Mucosa of descending colon (tissue), 3 donors: ENCODE results near the gene SLX4. TPM values are rescaled to one million over a fixed set of nuclear protein-coding genes. Genes with fewer than 3 reads are reported as not detected.
"Not testable (repeated sequence)": the region's sequence is repeated elsewhere in the genome, so short reads cannot be mapped to it uniquely, and the experiment has no call there.

Source experiments
- ATAC-seq: fragments of 200-7000 bp; cut with Tn5 transposase; one replicate; pipeline ENCODE4 v1.9.1; 2020; ENCODE audit warnings: mild to moderate bottlenecking, moderate library complexity
- DNase-seq, 3 donors: peaks; one replicate each; pipeline ENCODE4 v3.0.0-alpha.2; 2020
- H3K36me3 ChIP-seq: fragments of 200-600 bp; one replicate; pipeline ENCODE4 v1.8.0; 2021; ENCODE audit warnings: low read depth, mild to moderate bottlenecking
- H3K4me1 ChIP-seq: fragments of 200-600 bp; one replicate; pipeline ENCODE4 v1.8.0; 2021; ENCODE audit warnings: low read depth, mild to moderate bottlenecking
- H3K4me3 ChIP-seq: fragments of 200-600 bp; one replicate; pipeline ENCODE4 v1.8.0; 2021; ENCODE audit warnings: mild to moderate bottlenecking
- H3K9me3 ChIP-seq: fragments of 200-600 bp; one replicate; pipeline ENCODE4 v1.8.0; 2021; ENCODE audit warnings: mild to moderate bottlenecking
- intact Hi-C, 2 donors: fragments of 100-400 bp; cut with DNase I in 1 of 2; cut with micrococcal nuclease in 1 of 2; formaldehyde crosslinking; loops; one replicate each; pipeline versions ENCODE4 v1.11.0 to v1.11.1; 2022; cut with DNase I, micrococcal nuclease
- long read RNA-seq, 2 donors: library from polyadenylated mRNA; unstranded; transcript quantifications; one replicate each; pipeline ENCODE4 v2.0.0, GENCODE V29; 2019 to 2021
- total RNA-seq, 3 donors: library from RNA; stranded (reverse); fragmentation: NEBNext Ultra II Directional in 2 of 3; extraction: Animal tissue kit (Norgen Biotek cat#: 25700) in 2 of 3; gene quantifications; one replicate each; pipeline versions ENCODE4 v1.2.1 to v1.2.4, GENCODE V29; 2021 to 2023
- TF ChIP-seq, protein P1 (sequence below): fragments of 200-600 bp; IDR thresholded peaks from one replicate; pipeline ENCODE4 v1.8.0; 2022; ENCODE audit warnings: antibody characterized with exemption, mild to moderate bottlenecking
- donor health status: DM: no; HTN: no; CAD: no; lungs with moderate emphysema.
- donor health status: DM: no; HTN: no; CAD: no.
- donor health status: DM: no; HTN: yes; CAD: no.

SLX4 gene
- total RNA-seq: 1 to 10 TPM; 3.6 to 6.7 (median 5.0) TPM
- long read RNA-seq, donor 1, partial matches to known transcripts: 1 of 1 reads
- long read RNA-seq, donor 1, other reads (novel, unspliced or antisense): 0 of 1 reads
- long read RNA-seq, donor 2: 0 reads

DNA sequence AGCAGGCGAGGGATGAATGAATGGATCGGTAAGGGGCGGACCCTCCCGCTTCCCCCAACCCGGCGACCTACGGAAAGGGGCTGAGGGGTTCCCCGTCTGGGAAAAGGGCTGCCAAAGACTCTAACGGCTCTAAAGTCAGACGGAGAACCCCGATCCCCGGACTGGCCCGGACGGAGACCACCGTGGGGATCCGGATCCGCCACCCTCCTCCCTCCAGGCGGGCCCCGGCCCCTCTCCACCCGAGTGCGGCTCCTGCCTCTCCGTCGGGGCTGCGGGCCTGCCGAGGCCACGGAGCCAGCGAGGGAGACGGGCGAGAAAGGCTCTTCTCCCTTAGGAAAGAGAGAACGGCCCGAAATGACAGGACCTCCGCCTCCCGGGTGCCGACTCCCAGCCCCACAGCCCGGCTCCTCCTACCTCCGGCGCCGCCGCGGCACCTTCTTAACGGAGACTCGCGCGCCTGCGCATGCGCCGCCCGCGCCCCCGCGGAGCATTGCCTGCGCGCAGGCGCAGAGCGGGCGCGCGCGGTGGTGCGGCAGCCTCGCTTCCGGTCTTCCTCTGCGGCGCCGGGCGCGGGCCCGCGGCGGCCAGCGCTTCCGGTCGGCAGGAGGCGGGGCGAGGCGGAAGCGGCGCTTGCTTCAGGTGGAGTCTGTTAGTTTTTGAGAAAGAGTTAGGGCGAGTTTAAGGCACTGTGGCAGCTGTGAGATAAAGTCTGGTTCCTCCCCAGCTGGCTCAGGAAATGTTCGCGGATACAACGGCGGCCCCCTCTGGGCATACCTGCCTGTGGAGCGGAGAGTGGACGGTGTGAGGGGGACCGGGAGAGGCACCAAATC is at the start of gene SLX4:
TSS of gene SLX4 (minus strand) at position 461 of the 830 bp plus-strand sequence. CDS start 2,642 bp downstream, outside the sequence.
- intact Hi-C loops: no loop called here
- H3K36me3 ChIP-seq: no peaks in the 10 kb centered on the region
- no peaks in the 10 kb centered on the region for H3K9me3 ChIP-seq
- ATAC-seq: peak; percentile 98
- DNase-seq: peak; percentile 90 to 95 (median 94)
- peak within 1 kb of the TSS; percentile 62 for H3K4me3 ChIP-seq
- no peaks in the 10 kb centered on the region for H3K4me1 ChIP-seq
- TF ChIP-seq, protein P1, sequence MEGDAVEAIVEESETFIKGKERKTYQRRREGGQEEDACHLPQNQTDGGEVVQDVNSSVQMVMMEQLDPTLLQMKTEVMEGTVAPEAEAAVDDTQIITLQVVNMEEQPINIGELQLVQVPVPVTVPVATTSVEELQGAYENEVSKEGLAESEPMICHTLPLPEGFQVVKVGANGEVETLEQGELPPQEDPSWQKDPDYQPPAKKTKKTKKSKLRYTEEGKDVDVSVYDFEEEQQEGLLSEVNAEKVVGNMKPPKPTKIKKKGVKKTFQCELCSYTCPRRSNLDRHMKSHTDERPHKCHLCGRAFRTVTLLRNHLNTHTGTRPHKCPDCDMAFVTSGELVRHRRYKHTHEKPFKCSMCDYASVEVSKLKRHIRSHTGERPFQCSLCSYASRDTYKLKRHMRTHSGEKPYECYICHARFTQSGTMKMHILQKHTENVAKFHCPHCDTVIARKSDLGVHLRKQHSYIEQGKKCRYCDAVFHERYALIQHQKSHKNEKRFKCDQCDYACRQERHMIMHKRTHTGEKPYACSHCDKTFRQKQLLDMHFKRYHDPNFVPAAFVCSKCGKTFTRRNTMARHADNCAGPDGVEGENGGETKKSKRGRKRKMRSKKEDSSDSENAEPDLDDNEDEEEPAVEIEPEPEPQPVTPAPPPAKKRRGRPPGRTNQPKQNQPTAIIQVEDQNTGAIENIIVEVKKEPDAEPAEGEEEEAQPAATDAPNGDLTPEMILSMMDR: no peak

DNA sequence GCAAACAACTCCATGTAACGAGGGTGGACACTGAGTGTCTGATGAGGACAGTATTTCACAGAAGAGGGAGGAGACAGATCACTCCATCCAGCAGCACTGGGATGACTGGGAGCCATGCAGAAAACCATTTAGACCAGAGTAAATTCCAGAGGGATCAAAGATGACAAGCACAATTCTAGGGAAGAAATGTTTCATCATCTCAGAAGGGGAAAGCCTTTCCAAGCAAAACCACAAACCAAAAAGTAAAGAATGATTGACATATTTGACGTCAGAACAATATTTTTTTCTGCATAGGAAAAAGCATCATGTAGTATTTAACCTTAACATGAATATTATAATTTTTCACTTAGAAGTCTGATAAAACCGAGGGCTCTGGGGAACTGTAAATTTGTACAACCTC is 47.8 kb upstream of the SLX4 start:
- TF ChIP-seq, protein P1: no peak
- DNase-seq: no peak
- ATAC-seq: no peak
- Histone ChIP-seq H3K4me1 (peaks cover under 1% of the 10 kb centered on the region), H3K36me3 (peaks cover 12% of the 10 kb centered on the region), H3K4me3 (no peak overlapping the region), H3K9me3 (no peaks in the 10 kb centered on the region)
- intact Hi-C loops: no loop called here

DNA sequence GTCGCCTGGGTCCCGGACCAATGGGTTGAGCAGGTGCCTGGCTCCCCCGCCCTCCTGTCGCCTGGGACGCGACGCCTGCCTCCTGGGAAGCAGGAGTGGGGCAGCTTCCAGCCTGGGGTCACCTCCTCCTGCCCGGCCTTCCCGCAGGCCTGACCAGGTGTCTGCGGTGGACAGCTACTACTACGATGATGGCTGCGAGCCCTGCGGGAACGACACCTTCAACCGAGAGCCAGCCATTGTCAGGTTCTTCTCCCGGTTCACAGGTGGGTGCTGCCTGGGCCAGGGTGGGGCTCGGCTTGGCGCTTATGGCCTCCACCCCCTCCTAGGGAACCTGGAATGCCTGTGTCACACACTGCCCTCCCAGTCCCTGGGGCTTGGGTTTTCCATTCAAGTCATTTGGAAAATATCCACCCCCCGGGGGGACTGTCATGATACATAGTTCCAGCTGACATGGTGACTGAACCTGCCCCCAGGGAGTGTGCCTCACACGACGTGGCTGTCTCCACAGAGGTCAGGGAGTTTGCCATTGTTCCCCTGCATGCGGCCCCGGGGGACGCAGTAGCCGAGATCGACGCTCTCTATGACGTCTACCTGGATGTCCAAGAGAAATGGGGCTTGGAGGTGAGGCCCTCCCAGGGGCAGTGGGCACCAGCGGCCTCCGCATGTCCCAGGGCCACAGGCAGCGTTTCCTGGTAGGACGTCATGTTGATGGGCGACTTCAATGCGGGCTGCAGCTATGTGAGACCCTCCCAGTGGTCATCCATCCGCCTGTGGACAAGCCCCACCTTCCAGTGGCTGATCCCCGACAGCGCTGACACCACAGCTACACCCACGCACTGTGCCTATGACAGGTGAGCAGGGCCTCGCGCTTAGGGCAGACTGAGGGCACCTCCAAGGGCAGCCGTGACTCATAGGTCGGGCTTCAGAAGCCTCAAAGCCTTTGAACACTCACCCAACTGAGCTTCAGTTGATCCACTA is 45.4 kb upstream of the SLX4 start:
- Histone ChIP-seq H3K4me3 (no peak overlapping the region), H3K36me3 (peaks cover 12% of the 10 kb centered on the region), H3K9me3 (no peaks in the 10 kb centered on the region), H3K4me1 (peaks cover 6% of the 10 kb centered on the region)
- DNase-seq: peak in 2 of 3 donors; percentile 15 to 62
- intact Hi-C loops: no loop called here
- ATAC-seq: peak; percentile 42
- TF ChIP-seq, protein P1: no peak

DNA sequence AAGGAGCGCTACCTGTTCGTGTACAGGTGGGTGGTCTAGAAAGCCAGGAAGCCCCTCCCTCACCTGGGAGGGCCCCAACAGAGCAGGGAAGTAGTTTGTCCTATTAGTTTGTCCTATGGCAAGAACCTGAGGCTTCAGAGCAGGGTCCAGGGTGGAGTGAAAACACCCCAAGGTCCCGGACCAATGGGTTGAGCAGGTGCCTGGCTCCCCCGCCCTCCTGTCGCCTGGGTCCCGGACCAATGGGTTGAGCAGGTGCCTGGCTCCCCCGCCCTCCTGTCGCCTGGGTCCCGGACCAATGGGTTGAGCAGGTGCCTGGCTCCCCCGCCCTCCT is 44.7 kb upstream of the SLX4 start:
- intact Hi-C loops, H3K4me3 ChIP-seq, H3K4me1 ChIP-seq, H3K9me3 ChIP-seq: not testable (repeated sequence)
- H3K36me3 ChIP-seq: peaks cover 12% of the 10 kb centered on the region
- DNase-seq: peak in 2 of 3 donors; percentile 29 to 52
- peak; percentile 60 for ATAC-seq

- peaks cover 6% of the 10 kb centered on the region for H3K4me1 ChIP-seq
- no peaks in the 10 kb centered on the region for H3K9me3 ChIP-seq
- H3K4me3 ChIP-seq: no peak overlapping the region
- peak in 2 of 3 donors; percentile 31 to 53 for DNase-seq
- TF ChIP-seq, protein P1: no peak
- intact Hi-C loops: no loop called here
- H3K36me3 ChIP-seq: peaks cover 12% of the 10 kb centered on the region
- peak; percentile 2 for ATAC-seq
Measured at GRCh38 chr16:3655396-3656159, 44.2 kb upstream of the SLX4 start.
